ENCODE measurements around the gene RMDN2. TPM values are rescaled to one million over a fixed set of nuclear protein-coding genes. Genes with fewer than 3 reads are reported as not detected.

RMDN2 gene
- total RNA-seq, 1 donor from 2014 or later: 9.0 TPM

GRCh38 chr2:37894047-37894446 is 31.0 kb upstream of the RMDN2 start:
- H3K4me1 Mint-ChIP-seq: peaks cover 9% of the 10 kb centered on the region
- H3K27ac Mint-ChIP-seq: no peak overlapping the region

GRCh38 chr2:37894601-37895000 is 30.5 kb upstream of the RMDN2 start:
- H3K27me3 Mint-ChIP-seq (ENCODE audit: low read depth): peaks cover 2% of the 10 kb centered on the region
- no peak overlapping the region for H3K27ac Mint-ChIP-seq
- H3K4me1 Mint-ChIP-seq: peaks cover 9% of the 10 kb centered on the region
- no peak for TF ChIP-seq CTCF (IDR thresholded peaks at IDR 0.05; ENCODE audit: unreplicated experiment)
- DNase-seq (ENCODE audit: low spot score in 2 of 2, unreplicated experiment in 2 of 2): no peak
- H3K36me3 Mint-ChIP-seq: no peaks in the 10 kb centered on the region
- H3K9me3 Mint-ChIP-seq: peaks cover under 1% of the 10 kb centered on the region
- no peak overlapping the region for H3K4me3 Mint-ChIP-seq

More at GRCh38 chr2:37894047-37894446, 31.0 kb upstream of the RMDN2 start:
- no peak for DNase-seq (ENCODE audit: low spot score in 2 of 2, unreplicated experiment in 2 of 2)
- no peaks in the 10 kb centered on the region for H3K36me3 Mint-ChIP-seq
- peaks cover 2% of the 10 kb centered on the region for H3K27me3 Mint-ChIP-seq (ENCODE audit: low read depth)
- no peaks in the 10 kb centered on the region for H3K9me3 Mint-ChIP-seq
- no peak for TF ChIP-seq CTCF (IDR thresholded peaks at IDR 0.05; ENCODE audit: unreplicated experiment)
- H3K4me3 Mint-ChIP-seq: no peak overlapping the region

- TF ChIP-seq CTCF (IDR thresholded peaks at IDR 0.05; ENCODE audit: unreplicated experiment): no peak
- no peak for DNase-seq (ENCODE audit: low spot score in 2 of 2, unreplicated experiment in 2 of 2)
- Mint-ChIP-seq H3K36me3 (no peaks in the 10 kb centered on the region), H3K4me1 (peaks cover 9% of the 10 kb centered on the region), H3K27ac (no peak overlapping the region), H3K4me3 (no peak overlapping the region), H3K9me3 (peaks cover 6% of the 10 kb centered on the region), H3K27me3 (ENCODE audit: low read depth) (peaks cover 2% of the 10 kb centered on the region)
These were observed 29.9 kb upstream of the RMDN2 start for GRCh38 chr2:37895140-37895539.

GRCh38 chr2:37896319-37896718 is 28.8 kb upstream of the RMDN2 start:
- Mint-ChIP-seq H3K4me1 (peaks cover 9% of the 10 kb centered on the region), H3K4me3 (no peak overlapping the region), H3K27ac (no peak overlapping the region), H3K9me3 (peaks cover 11% of the 10 kb centered on the region), H3K27me3 (ENCODE audit: low read depth) (no peaks in the 10 kb centered on the region), H3K36me3 (no peaks in the 10 kb centered on the region)
- no peak for TF ChIP-seq CTCF (IDR thresholded peaks at IDR 0.05; ENCODE audit: unreplicated experiment)
- DNase-seq (ENCODE audit: low spot score in 2 of 2, unreplicated experiment in 2 of 2): no peak

- H3K27ac Mint-ChIP-seq: no peak overlapping the region
- no peak overlapping the region for H3K4me3 Mint-ChIP-seq
- H3K4me1 Mint-ChIP-seq: peaks cover 9% of the 10 kb centered on the region
- DNase-seq (ENCODE audit: low spot score in 2 of 2, unreplicated experiment in 2 of 2): no peak
- H3K27me3 Mint-ChIP-seq (ENCODE audit: low read depth): no peaks in the 10 kb centered on the region
- no peak for TF ChIP-seq CTCF (IDR thresholded peaks at IDR 0.05; ENCODE audit: unreplicated experiment)
- H3K9me3 Mint-ChIP-seq: peaks cover 11% of the 10 kb centered on the region
- H3K36me3 Mint-ChIP-seq: no peaks in the 10 kb centered on the region
These were observed 27.6 kb upstream of the RMDN2 start for GRCh38 chr2:37897511-37897910.

- Mint-ChIP-seq H3K36me3 (no peaks in the 10 kb centered on the region), H3K27ac (no peak overlapping the region), H3K27me3 (ENCODE audit: low read depth) (no peaks in the 10 kb centered on the region), H3K9me3 (peaks cover 11% of the 10 kb centered on the region), H3K4me3 (no peak overlapping the region), H3K4me1 (peaks cover 9% of the 10 kb centered on the region)
- no peak for DNase-seq (ENCODE audit: low spot score in 2 of 2, unreplicated experiment in 2 of 2)
- no peak for TF ChIP-seq CTCF (IDR thresholded peaks at IDR 0.05; ENCODE audit: unreplicated experiment)
These were observed 26.6 kb upstream of the RMDN2 start for GRCh38 chr2:37898448-37898847.

All from mesothelial cell of epicardium (in vitro differentiated cells).